Measurements from ENCODE around the gene GIMAP7.
"Not testable (repeated sequence)": the region's sequence is repeated elsewhere in the genome, so short reads cannot be mapped to it uniquely, and the experiment has no call there.

The GIMAP7 gene

DNA sequence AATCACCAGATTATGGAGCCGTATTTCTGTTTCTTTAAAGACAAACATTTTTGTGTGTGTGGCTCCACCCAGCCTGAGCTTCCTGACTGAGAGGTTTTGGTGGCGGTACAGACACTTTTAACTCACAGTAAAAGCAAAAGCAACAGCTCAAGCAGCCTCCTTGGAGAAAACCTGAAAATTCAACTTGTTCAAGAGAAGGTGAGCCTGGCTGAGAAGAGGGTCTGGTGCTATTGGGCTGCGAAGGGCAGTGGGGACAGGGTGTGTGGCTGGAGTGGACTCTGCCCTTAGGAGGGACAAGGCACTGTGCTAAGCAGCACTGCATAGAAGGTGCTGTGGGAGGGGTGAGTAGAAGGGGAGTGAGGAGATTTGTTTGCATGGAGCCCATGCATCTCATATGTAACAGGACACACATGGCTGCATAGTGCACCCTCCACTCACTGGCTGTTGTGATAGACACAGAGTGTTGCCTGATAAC lies at the start of gene GIMAP7:
TSS of gene GIMAP7 (plus strand) at position 125 of the 475 bp plus-strand sequence. CDS start 5,103 bp downstream, outside the sequence.
- no peak for DNase-seq

DNA sequence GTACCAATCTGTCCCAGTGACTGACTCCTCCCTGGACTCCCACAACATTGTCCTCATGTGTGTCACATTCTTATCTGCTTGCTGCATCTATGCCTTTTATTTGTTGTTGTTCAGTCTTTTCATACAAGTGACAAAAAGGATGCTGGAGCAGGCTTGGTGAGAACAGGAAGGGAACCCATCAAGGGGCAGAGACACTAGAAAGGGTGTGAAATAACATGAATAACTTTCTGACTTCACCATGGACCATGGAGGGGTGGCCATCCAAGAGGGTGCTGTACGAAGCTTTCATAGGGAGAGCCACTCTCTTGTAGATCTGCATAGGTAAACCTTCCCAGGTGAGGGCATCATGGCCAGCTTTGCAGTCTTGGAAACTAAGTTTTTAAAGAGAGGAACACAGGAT lies 49.7 kb upstream of the GIMAP7 start:
- DNase-seq, result no peak

DNA sequence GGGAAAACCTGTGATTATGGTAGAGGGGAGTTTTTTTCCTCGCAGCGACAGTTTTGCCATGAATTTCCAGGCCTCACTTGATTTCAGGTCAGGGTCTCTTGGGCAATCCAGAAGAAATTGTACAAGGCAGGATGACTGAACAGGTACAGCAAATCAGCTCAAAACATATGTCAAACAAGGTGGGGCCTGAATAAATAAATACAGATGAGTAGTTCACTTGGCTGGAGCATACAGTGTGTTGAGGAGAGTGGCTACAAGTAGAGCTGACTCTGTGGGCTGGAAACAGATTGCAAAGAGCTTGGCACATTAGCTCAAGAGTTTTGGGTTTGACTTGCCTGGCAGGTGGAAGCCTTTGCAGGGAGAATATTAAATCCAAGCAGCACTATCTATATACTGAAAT lies 49.3 kb upstream of the GIMAP7 start:
- no peak for DNase-seq

DNA sequence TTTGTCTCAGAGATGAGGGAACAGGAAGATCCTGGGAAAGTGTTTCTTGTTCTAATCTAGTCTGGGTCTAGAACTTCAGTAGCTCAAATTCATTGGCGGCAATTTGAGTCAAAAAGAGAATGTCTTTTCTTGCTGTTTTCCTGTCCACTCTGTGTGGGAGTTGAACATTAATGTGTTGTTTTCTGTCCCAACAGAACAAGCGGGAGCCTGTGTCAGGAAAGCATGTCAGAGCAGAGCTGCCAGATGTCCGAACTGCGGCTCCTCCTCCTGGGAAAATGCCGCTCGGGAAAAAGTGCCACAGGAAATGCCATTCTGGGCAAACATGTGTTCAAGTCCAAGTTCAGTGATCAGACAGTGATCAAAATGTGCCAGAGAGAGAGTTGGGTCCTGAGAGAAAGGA lies 48.2 kb upstream of the GIMAP7 start:
- DNase-seq, result no peak

DNA sequence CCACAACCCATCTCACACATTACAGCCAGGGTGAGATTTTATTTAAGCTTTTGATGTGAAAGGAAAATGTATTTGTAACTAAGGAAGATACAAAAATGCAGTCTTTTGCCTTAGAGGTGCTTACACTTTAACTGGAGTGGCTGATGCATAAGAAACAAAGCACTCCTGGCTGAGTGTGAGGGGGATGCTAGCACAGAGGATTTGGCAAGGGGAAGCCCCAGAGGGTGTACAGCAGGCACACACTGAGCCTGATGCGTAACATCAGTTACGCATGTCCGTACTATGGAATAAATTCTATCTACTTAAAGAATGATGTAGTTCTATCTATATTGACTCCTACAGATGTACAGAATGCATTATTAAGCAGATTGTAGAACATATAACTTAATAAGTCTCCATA lies 46.4 kb upstream of the GIMAP7 start:
- no peak for DNase-seq

DNA sequence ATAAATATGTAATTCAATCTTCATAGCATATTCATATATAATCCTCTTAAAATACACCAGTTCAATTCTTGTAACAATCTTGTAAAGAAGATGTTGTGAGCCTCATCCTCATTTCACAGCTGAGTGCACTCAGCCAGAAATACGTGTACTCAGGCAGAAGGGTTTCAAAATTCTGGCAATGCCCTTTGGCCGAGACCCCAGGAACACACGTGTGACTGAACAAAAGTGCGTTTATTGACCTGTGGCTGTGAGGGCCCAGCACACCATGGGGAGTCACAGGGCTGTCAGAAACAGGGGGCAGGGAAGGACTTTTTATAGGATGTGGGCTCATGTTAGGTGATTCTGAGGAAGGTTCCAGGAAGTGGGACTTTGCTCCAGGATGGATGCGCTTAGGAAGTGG lies 42.8 kb upstream of the GIMAP7 start:
- DNase-seq, result no peak

DNA sequence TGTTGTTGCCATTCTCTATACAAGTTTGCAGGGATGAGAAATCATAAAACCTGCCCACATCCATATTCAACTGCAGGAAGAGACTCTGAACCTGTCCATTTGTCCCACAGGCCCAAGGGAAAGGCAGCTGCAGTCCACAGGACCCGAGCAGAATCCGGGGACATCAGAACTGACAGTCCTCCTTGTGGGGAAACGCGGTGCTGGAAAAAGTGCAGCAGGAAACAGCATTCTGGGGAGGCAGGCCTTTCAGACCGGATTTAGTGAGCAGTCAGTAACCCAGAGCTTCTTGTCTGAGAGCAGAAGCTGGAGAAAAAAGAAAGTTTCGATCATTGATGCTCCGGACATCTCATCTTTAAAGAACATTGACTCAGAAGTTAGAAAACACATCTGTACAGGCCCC lies 40.8 kb upstream of the GIMAP7 start:
- DNase-seq, result no peak

DNA sequence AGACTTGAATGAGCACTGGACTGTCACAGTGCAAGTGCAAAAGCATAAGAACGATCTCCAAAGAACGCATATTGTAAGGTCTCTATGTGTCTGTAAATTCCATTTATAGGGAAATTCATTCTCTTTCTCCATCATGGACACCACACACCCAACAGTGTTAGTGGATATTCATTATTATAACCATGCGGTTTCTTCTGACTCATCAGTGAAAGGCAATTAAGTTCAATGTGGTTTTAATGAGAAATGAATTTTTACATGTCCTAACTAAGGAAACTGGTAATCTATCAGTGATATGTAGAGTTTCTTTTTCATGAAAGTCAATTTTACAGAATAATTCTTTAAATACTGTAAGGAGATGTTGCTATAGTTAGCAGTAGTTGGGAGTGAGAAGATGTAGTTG lies 38.4 kb upstream of the GIMAP7 start:
- no peak for DNase-seq

DNA sequence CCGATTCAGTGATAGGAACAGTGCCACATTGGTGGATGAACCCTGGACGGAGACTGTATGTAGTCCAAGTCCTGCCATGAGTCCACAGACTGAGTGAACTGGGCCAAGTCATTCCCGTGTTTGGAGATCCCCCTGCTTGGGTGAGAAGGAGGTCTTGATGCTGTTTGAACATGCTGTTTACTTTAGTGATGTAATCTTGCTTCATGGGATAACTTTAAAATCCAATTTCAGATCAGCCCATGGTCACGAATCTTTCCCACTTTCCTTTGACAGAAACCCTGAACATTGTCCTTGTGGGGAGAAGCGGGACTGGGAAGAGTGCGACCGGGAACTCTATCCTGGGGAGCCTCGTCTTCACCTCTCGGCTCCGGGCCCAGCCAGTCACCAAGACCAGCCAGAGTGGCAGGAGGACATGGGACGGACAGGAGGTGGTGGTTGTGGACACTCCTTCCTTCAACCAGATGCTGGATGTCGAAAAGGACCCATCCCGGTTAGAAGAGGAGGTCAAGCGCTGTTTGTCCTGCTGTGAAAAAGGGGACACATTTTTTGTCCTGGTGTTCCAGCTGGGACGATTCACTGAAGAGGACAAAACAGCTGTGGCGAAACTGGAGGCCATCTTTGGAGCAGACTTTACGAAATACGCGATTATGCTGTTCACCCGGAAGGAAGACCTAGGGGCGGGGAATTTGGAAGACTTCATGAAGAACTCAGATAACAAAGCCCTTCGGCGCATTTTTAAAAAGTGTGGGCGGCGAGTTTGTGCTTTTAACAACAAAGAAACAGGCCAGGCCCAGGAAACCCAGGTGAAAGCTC lies 37.6 kb upstream of the GIMAP7 start:
- DNase-seq, result no peak

DNA sequence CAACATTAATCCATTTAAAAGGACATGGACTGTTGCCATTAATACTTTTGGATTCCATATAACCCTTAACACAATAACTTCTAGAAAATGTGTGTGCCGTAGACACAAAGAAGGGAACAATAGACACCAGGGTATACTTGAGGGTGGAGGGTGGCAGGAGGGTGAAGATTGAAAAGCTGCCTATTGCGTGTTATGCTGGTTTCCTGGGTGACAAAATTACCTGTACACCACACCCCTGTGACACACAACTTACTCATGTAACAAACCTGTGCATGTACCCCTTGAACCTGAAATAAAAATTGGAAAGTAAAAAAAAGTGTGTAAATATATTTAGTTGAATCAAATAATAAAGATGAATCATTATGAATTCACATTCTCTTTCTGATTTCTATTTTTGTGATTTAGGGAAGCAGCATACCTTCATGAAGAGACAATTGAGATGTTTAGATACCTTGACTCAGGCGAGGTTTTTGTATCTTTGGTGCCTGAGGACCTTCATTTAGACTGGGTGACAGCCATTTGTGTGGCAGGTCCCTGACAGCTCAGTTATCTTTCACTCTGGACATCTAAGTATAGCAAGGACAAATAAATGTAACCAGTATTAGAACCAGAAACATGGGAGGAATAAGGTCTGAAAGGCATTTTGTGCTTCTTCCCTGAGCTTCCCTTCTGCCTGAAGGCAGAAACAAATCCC lies 35.5 kb upstream of the GIMAP7 start:
- no peak for DNase-seq

DNA sequence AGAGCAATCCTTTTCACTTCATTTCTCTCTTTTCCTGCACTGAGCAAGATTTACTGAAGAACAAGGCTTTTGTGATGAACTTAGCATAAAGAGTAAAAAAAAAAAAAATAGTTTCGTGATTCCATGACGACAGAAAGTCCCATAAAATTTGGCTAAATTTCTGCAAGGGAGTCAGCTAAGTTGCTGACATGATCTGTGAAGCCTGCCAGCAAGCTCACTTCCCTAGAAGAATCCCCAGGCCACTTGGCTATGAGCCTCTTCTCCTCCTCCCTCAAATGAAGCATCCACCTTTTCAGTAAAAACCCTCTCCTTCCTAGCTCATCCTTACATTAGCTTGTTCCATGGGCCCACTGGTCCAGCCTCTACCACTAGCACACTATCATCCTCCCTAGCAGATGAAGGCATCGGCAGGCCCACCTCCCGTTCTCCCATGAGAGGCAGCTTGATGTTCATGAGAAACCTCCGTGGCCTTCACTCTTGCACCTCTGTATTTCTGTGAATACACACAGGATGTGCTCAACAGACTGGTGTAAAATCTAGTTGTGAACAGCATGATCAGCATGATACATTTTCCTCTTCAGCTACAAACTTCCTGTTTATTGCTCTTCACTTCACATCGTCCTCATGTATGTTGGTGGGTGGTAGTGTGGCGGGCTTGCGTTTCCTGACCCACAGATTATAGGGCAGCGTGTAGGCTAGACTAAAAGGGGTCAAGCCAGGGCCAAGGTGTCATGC lies 33.3 kb upstream of the GIMAP7 start:
- no peak for DNase-seq

DNA sequence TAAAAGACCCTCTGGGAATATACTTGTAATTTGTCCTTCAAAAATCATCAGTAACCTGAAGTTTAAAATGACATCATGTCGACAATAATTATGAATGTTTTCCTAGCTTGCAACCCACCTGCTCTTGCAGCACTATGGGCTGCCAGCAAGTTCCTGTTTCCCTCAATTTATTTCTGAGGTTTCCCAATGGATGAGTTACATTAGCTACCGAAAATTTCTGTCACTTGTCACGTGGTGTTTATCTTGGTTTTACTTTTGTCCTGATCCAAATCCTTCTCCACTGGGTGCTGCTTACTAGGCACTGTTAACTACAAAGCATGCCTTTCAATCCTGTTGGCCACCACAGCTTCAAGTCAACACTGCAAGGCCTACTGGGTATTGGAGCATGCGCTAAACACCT lies 32.8 kb upstream of the GIMAP7 start:
- DNase-seq, result no peak

DNA sequence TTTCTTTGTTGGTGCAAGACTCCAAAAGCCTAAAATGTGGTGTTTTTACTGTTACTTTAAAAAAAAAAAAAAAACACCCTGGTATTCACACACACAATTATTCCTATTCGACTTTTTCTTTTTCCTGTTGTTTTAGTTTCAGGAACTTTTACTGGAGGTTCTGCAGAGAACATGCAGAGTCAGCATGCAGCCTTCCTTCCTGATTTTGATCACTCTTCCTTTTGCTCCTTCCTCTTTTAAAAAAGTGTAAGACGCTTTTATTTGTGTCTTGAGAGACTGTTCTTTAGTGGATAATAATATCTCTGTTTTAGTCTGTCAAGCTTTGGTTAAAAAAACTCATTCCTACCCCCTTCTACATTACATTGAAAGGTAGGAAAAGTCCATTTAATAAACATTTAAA lies 31.2 kb upstream of the GIMAP7 start:
- DNase-seq, result not testable (repeated sequence)

DNA sequence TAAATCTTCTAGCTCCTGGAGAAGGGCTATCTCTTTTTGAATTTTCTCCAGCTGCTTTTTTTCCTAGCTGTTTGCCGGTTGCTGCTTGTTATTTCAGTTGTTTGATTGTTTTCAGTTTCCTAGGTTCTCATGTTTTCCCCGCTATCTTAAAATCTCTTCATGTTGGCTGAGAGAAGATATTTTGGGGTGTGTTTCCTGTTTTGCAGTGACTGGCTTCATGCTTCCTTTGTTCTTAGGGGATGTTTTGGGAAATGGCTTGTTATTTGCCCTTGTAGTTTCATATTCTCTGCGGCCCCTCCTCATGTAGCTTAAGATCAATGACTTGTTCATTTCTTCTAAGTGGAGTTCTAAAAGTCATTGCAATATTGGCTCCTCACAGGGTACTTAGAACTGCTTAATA lies 30.6 kb upstream of the GIMAP7 start:
- DNase-seq, result not testable (repeated sequence)

DNA sequence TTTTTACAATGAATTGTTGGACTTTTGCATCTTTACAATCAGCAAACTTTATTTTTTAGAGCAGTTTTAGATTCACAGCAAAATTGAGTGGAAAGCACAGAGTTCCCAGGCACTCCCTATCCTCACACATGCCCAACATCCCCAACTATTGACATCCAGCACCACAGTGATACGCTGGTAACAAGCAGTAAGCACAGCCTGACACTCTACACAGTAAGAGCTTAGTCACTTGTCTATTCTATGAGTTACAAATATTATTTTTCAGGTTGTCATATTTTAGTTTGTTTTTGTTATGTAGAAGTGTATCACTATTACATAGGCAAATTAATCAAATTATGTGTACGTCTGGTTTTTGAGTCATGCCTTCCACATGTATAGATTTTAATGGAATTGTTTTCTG lies 27.0 kb upstream of the GIMAP7 start:
- DNase-seq, result no peak

DNA sequence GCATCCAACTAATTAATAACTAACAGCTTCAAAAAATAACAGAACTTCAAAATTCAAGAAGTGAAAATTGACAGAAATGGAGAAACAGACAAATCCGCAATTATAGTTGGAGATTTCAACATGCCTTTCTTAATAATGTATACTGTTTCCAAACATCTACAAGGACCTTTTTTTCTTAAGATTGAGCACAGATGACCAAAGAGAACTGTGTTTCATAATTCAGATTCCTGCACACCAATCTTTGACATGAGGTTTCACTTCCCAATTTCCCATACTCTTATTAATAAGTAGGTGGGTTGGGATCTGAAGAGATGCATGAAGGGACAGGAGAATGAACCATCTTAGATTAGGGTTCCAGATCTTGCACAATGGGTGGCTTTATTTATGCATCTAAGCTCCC lies 24.9 kb upstream of the GIMAP7 start:
- DNase-seq, result no peak

DNA sequence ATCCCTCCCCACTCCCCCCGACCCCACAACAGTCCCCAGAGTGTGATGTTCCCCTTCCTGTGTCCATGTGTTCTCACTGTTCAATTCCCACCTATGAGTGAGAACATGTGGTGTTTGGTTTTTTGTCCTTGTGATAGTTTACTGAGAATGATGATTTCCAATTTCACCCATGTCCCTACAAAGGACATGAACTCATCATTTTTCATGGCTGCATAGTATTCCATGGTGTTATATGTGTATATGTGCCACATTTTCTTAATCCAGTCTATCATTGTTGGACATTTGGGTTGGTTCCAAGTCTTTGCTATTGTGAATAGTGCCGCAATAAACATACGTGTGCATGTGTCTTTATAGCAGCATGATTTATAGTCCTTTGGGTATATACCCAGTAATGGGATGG lies 21.2 kb upstream of the GIMAP7 start:
- not testable (repeated sequence) for DNase-seq

DNA sequence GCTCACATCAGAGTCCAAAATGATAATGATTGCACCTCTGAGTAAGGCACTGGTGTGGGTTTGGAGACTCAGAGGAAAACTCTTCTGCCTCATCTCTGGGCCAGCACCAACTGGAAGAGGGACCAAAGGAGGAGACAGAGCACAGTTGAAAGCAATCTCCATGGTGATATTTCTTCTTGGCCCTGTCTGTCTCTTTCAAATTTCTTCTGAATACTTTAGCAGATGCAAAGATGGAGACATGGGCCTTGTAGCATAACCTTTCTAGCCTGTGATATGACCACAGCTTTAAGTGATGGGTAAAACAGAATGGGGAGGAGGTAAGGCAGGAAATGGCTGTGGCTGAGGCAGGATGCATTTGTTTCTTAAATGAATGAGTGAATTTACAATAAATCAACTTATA lies 12.2 kb upstream of the GIMAP7 start:
- DNase-seq, result no peak

DNA sequence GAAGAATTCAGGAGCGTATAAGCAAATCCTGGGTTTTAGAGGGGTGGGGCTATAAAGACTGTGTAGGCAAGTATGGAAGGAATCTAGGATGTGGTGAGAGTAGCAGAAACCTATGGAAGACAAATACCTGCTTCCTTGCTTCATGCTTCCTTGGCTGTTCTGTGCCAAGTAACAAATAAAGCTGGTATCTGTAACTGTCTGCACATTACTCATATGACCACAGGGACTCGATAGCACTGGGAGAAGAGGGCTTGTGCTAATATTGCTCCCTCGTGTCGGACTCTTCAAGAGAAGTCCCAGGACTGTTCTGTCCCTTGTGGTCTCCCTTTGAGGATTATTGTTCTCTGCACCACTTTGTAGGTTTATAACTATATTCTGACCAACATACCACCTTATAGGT lies 11.5 kb upstream of the GIMAP7 start:
- DNase-seq, result no peak

DNA sequence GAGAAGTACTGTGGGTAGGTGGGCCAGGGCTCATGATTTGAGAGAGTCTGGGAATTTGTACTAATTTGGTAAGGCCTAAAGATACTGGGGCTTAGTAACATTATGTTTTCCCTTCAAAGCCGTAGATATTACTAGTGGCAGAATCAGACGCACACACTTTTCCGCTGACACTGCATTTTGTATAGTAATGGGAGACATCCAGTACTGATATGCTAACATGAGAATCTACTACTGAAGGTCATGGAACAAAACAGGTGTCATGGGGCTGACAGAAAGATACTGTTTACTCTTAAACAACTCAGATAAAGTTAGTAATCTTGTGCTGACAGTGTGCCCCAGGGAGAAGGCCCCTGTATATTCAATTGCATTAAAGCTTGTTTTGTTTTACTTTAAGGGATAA lies 11.1 kb upstream of the GIMAP7 start:
- DNase-seq, result no peak

DNA sequence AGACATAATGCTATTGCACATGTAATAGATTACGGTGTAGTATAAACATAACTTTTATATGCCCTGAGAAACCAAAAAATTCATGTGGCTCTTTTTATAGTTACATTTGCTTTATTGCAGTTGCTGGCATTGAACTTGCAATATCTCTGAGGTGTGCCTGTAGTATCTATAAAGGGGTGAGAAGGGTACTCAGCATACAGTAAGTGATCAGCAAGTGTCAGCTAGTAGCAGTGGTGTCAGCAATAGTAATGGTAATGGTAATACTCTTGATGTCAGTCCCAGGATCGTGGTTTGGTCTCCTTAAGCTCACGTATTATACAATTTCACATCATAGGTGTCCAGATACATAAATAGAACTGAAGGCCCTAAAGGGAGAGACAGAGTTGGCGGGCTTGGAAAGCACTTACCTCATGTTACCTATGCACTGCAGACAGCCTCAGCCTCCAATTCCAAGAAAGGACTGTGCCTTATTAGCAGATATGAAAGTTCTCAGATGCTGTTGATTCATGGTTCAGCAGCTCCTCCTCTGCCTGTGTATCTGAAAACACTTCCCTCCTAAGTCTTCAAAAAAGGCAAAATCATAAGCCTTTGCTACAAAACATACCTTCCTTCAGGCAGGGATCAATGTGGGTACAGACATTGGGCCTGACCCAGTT lies 6.6 kb upstream of the GIMAP7 start:
- DNase-seq, result no peak

DNA sequence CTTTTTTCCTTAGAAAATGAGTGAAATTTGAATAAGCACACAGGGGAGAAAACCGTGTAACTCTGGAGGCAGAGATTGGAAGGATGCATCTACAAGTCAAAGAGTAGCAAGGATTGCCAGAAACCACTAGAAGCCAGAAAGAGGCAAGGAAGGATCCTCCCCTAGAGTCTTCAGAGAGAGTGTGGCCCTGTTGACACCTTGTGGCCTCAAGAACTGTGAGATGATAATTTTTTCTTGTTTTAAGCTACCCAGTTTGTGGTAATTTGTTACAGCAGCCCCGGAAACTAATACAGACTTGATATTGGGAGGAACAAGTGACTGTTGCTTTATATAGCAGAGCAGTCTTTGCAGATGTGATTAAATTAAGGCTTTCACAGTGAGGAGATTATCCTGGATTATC lies 3.6 kb upstream of the GIMAP7 start:
- DNase-seq, result no peak

DNA sequence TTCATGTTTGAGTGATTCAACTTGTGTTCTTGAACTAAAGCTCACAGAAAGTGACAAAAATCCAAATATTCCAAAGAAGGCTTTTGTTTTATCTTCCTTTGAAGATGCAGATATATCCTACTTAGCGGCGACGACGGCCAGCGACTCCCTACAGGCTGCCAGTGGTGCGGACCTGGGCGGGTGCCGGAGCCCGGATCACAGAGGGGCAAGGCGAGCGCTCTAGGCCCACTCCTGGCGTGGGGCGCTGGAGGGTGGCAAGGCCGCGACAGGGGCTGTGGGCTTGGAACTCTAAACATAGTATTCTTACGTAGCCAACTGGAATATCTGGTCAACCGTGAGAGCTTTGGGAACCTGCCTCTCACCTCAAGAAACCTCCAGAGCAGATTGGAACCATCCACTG lies 914 bp upstream of the GIMAP7 start:
- DNase-seq, result no peak

Measured in NCI-H1436 (cell line).